K562 (cell line): Measurements from ENCODE around the gene ZDHHC8. TPM values are rescaled to one million over a fixed set of nuclear protein-coding genes. Genes with fewer than 3 reads are reported as not detected.
A peak's percentile ranks its signal among the peaks of the same experiment; 100 is the strongest.

Experiments used
- ATF7 ChIP-seq: fragments of 450-650 bp; IDR thresholded peaks from 2 replicates; pipeline ENCODE4 v1.7.1; 2014; ENCODE audit warnings: mild to moderate bottlenecking, moderate library complexity
- CBFA2T2 ChIP-seq: fragments of 450-650 bp; conservative IDR thresholded peaks from 2 replicates; pipeline ENCODE4 v1.6.1; 2017; ENCODE audit warnings: mild to moderate bottlenecking
- DPF2 ChIP-seq: fragments of 450-650 bp; IDR thresholded peaks from 2 replicates; pipeline ENCODE4 v1.6.1; 2016
- ELF4 ChIP-seq: fragments of 450-650 bp; formaldehyde crosslinking; IDR thresholded peaks from 2 replicates; pipeline ENCODE4 v1.4.0; 2022; ENCODE audit warnings: missing genetic modification characterization
- FOXM1 ChIP-seq, 2 experiments: fragments of 450-650 bp in 1 of 2; sonication (generic) in 1 of 2; formaldehyde crosslinking in 1 of 2; IDR thresholded peaks; 2 replicates each; pipeline versions ENCODE4 v1.6.1 to v1.9.0; 2017 to 2022; ENCODE audit warnings: low read depth in 2 of 2, mild to moderate bottlenecking in 2 of 2, missing genetic modification reagents in 1 of 2, moderate library complexity in 1 of 2
- HDAC1 ChIP-seq, 2 experiments: fragments of 450-650 bp; IDR thresholded peaks; 2 replicates each; pipeline ENCODE4 v1.6.1; 2016 to 2017; ENCODE audit warnings: inconsistent platforms in 1 of 2, mild to moderate bottlenecking in 1 of 2, moderate library complexity in 1 of 2
- KDM1A ChIP-seq, 2 experiments: fragments of 450-650 bp; IDR thresholded peaks; 2 replicates each; pipeline ENCODE4 v1.6.1; 2016; ENCODE audit warnings: mild to moderate bottlenecking in 2 of 2
- LEF1 ChIP-seq: fragments of 450-650 bp; IDR thresholded peaks from 2 replicates; pipeline ENCODE4 v1.6.1; 2016; ENCODE audit warnings: mild to moderate bottlenecking
- NBN ChIP-seq: fragments of 450-650 bp; IDR thresholded peaks from 2 replicates; pipeline ENCODE4 v1.6.1; 2016; ENCODE audit warnings: low read depth, mild to moderate bottlenecking
- NEUROD1 ChIP-seq: fragments of 150-350 bp; IDR thresholded peaks from 2 replicates; pipeline ENCODE4 v1.6.1; 2014; ENCODE audit warnings: borderline replicate concordance, low read length, low read depth; ENCODE audit not compliant: partially characterized antibody
- NR2C1 ChIP-seq, 2 experiments: fragments of 450-650 bp; IDR thresholded peaks; 2 replicates each; pipeline ENCODE4 v1.6.1; 2017; ENCODE audit warnings: mild to moderate bottlenecking in 2 of 2, antibody characterized with exemption in 1 of 2, inconsistent platforms in 1 of 2, missing compliant biosample characterization in 1 of 2, missing genetic modification characterization in 1 of 2
- PTBP1 ChIP-seq: fragments of 200-400 bp; formaldehyde crosslinking; IDR thresholded peaks from 2 replicates; pipeline ENCODE4 v1.6.1; 2017; ENCODE audit warnings: low read depth, low read length
- PTTG1 ChIP-seq: fragments of 450-650 bp; IDR thresholded peaks from 2 replicates; pipeline ENCODE4 v1.6.1; 2016; ENCODE audit warnings: low read depth, mild to moderate bottlenecking, missing genetic modification characterization, missing compliant biosample characterization
- SAFB ChIP-seq: fragments of 200-400 bp; formaldehyde crosslinking; IDR thresholded peaks from 2 replicates; pipeline ENCODE4 v1.6.1; 2017; ENCODE audit warnings: low read depth, low read length, borderline replicate concordance
- SMAD1 ChIP-seq: fragments of 150-350 bp; IDR thresholded peaks from 2 replicates; pipeline ENCODE4 v1.6.1; 2014; ENCODE audit warnings: low read length, low read depth; ENCODE audit not compliant: partially characterized antibody
- SMARCC2 ChIP-seq: fragments of 450-650 bp; IDR thresholded peaks from 2 replicates; pipeline ENCODE4 v1.6.1; 2017; ENCODE audit warnings: antibody characterized with exemption, moderate library complexity, mild to moderate bottlenecking, low read depth
- SNIP1 ChIP-seq: fragments of 450-650 bp; IDR thresholded peaks from 2 replicates; pipeline ENCODE4 v1.7.1; 2017; ENCODE audit warnings: low read depth, mild to moderate bottlenecking
- TRIM24 ChIP-seq, 2 experiments: fragments of 450-650 bp; IDR thresholded peaks; 2 replicates each; pipeline ENCODE4 v1.6.1; 2016
- YBX1 ChIP-seq: fragments of 450-650 bp; IDR thresholded peaks from 2 replicates; pipeline ENCODE4 v1.7.1; 2016; ENCODE audit warnings: mild to moderate bottlenecking
- polyA plus RNA-seq, 8 experiments: library from polyadenylated mRNA; depleted of rRNA in 4 of 8; stranded (reverse) in 5 of 8; unstranded in 3 of 8; fragments of >200 nt; fragmentation: Nextera tagmentation in 2 of 8; fragmentation: Illumina TruSeq in 1 of 8; extraction: Ambion mirVana in 2 of 8; extraction: Trizol in 1 of 8; gene quantifications; 2 replicates each; pipeline versions ENCODE4 v1.2.1 to v1.2.3, GENCODE V29; 2011 to 2014; ENCODE audit warnings: inconsistent platforms in 1 of 8, missing spikeins in 1 of 8
- total RNA-seq, 7 experiments: library from RNA; depleted of rRNA in 6 of 7; stranded (reverse); fragments of >200 nt in 6 of 7; fragmentation: Illumina TruSeq in 2 of 7; extraction: Trizol in 2 of 7; gene quantifications; 2 replicates each; pipeline versions ENCODE4 v1.2.1 to v1.2.3, GENCODE V29; 2011 to 2021; ENCODE audit warnings: low replicate concordance in 1 of 7
- TF ChIP-seq, protein P1 (sequence below): fragments of 250-450 bp; sonication (Bioruptor Pico); IDR thresholded peaks from 2 replicates; pipeline ENCODE4 v1.5.0; 2021; ENCODE audit warnings: mild to moderate bottlenecking, moderate library complexity
- TF ChIP-seq, protein P2 (sequence below): sonication (generic); formaldehyde crosslinking; IDR thresholded peaks from 2 replicates; pipeline ENCODE4 v1.8.1; 2023; ENCODE audit warnings: mild to moderate bottlenecking, missing genetic modification reagents
- TF ChIP-seq, protein P3 (sequence below): sonication (generic); formaldehyde crosslinking; IDR thresholded peaks from 2 replicates; pipeline ENCODE4 v1.8.0; 2022; ENCODE audit warnings: mild to moderate bottlenecking, missing genetic modification reagents

Gene ZDHHC8
- total and polyA plus RNA-seq, 9 of the 15 experiments (the other 6 are each of a cell fraction or from before 2014, with no cell fraction given), result 0.04 to 109 (median 16.4) TPM

DNA sequence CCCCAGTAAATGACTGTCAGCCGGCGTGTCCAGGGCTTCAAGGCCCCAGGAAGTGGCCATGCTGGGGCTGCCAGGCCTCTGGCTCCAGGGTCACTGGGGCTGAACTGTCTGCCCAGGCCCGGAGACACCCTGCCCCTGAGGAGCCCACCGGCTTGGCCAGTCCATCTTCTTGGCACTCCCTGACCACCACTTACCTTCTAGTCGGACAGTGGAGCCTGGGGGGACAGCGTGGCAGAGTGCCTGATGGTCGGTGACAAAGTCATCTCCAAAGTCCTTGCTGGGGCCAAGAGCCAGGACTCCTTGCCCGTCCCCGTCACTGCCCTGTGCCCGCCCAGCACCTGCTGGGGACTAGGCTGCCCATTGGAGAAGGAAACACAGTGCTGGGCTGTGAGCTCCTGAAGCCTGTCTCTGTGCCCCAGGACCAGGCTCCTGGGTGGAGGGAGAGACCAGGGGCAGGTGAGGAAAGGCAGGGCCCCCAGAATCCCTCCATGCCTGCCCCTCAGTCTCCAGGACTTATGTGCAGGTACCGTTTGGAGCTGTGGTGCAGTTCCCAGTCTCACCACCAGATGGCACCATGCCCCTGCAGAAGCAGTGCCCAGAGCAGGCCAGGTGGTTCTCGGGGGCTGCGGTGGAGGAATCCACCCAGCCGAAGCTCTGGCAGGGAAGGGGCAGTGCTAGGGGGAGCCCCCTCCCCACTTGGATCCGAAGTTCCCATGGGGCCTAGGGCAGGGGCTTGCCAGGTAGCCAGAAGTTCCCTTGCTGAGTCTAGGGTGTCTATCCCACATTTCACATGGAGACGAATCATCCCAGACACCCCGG is 25.2 kb downstream of the ZDHHC8 start (continued):
- TF ChIP-seq, protein P1, sequence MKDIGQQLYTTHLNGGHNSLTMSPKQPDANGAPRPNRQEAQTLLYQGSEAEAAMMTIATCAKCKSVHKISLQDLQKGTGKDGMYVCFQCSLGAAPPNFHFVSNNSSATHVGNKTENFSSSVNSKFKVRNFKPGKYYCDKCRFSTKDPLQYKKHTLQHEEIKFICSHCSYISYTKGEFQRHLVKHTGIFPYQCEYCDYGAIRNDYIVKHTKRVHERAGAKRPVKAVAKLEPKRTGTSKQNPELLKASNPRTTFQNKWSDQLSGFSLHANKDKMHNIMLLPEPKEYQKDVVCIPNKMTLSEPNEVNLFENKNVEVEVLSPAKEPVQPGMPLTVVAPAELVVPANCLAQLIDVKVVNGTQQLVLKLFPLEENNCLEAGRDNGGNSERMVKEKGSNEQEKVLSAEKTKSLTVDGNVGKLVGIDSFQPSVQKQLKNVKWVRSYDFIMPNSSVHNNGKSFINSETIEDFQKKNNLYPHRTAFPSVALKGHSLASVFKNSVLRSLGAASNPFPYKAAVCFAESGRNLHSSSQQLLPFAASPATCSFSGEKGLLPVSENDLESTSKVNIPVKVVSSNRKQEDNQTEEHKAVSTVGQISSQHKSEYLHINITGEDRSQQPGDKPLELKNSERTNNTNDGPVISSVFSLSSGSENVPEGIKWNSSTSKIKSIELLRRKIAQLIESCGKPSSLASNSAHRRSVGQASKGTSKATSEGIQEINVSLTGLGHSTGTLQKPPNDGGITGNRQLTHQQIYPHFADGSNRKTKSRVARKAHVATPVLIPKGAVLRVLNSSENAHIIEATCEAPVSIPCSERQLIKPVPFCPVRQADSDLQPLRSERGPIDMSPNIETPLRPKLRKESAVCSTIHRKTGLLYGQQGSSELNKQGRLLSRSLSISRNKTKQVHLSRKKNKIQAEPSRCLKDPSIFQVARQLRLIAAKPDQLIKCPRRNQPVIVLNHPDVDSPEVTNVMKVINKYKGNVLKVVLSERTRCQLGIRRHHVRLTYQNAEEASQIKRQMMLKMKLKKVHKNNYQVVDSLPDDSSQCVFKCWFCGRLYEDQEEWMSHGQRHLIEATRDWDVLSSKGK (CRISPR knock-in tag), result no peak
- TF ChIP-seq YBX1, result no peak
- TF ChIP-seq LEF1, result no peak
- TF ChIP-seq KDM1A (IDR thresholded peaks at IDR 0.05), result no peak
- TF ChIP-seq SAFB, result no peak
- no peak for TF ChIP-seq TRIM24 (IDR thresholded peaks at IDR 0.05)
- no peak for TF ChIP-seq NR2C1 (IDR thresholded peaks at IDR 0.05)
- TF ChIP-seq NR2C1 (tag; IDR thresholded peaks at IDR 0.05), result no peak
- no peak for TF ChIP-seq SNIP1
- no peak for TF ChIP-seq NBN
- no peak for TF ChIP-seq PTTG1 (tag)
- peak; percentile 18; the same call in 1 of the 2 replicates for TF ChIP-seq PTBP1
- peak; percentile 76 for TF ChIP-seq NEUROD1
- TF ChIP-seq, protein P2, sequence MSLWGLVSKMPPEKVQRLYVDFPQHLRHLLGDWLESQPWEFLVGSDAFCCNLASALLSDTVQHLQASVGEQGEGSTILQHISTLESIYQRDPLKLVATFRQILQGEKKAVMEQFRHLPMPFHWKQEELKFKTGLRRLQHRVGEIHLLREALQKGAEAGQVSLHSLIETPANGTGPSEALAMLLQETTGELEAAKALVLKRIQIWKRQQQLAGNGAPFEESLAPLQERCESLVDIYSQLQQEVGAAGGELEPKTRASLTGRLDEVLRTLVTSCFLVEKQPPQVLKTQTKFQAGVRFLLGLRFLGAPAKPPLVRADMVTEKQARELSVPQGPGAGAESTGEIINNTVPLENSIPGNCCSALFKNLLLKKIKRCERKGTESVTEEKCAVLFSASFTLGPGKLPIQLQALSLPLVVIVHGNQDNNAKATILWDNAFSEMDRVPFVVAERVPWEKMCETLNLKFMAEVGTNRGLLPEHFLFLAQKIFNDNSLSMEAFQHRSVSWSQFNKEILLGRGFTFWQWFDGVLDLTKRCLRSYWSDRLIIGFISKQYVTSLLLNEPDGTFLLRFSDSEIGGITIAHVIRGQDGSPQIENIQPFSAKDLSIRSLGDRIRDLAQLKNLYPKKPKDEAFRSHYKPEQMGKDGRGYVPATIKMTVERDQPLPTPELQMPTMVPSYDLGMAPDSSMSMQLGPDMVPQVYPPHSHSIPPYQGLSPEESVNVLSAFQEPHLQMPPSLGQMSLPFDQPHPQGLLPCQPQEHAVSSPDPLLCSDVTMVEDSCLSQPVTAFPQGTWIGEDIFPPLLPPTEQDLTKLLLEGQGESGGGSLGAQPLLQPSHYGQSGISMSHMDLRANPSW (CRISPR knock-in tag), result peak; percentile 95; the same call in 1 of the 2 replicates
- TF ChIP-seq FOXM1 (IDR thresholded peaks at IDR 0.05; ENCODE audit: low read depth), result no peak
- TF ChIP-seq FOXM1 (CRISPR knock-in tag; IDR thresholded peaks at IDR 0.05; ENCODE audit: low read depth), result no peak; the same call in 1 of the 2 replicates
- TF ChIP-seq, protein P3, sequence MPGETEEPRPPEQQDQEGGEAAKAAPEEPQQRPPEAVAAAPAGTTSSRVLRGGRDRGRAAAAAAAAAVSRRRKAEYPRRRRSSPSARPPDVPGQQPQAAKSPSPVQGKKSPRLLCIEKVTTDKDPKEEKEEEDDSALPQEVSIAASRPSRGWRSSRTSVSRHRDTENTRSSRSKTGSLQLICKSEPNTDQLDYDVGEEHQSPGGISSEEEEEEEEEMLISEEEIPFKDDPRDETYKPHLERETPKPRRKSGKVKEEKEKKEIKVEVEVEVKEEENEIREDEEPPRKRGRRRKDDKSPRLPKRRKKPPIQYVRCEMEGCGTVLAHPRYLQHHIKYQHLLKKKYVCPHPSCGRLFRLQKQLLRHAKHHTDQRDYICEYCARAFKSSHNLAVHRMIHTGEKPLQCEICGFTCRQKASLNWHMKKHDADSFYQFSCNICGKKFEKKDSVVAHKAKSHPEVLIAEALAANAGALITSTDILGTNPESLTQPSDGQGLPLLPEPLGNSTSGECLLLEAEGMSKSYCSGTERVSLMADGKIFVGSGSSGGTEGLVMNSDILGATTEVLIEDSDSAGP, result peak; percentile 52; the same call in 1 of the 2 replicates
- TF ChIP-seq HDAC1 (IDR thresholded peaks at IDR 0.05), result no peak
- peak; percentile 20 for TF ChIP-seq SMAD1
- TF ChIP-seq ELF4 (CRISPR knock-in tag), result peak; percentile 83
- no peak for TF ChIP-seq DPF2
- peak; percentile 78; the same call in 1 of the 2 replicates for TF ChIP-seq ATF7
- TF ChIP-seq CBFA2T2, result no peak
- no peak for TF ChIP-seq SMARCC2
